Fibroblast of lung (primary cell): ENCODE data around the gene GPR22. TPM values are rescaled to one million over a fixed set of nuclear protein-coding genes. Genes with fewer than 3 reads are reported as not detected.

ENCODE experiments used
- DNase-seq, 2 donors: peaks; one replicate each; pipeline versions ENCODE4 v3.0.0 to v3.0.0-alpha.2; 2010; ENCODE audit warnings: low read depth in 2 of 2
- H2AFZ ChIP-seq: 2 replicates; pipeline ENCODE4 v1.5.1; 2012; ENCODE audit warnings: low read length, control low read depth, inconsistent platforms
- H3K27ac ChIP-seq: 2 replicates; pipeline ENCODE4 v1.5.1; 2011; ENCODE audit warnings: low read length, control low read depth; ENCODE audit not compliant: insufficient read depth
- H3K27me3 ChIP-seq: 2 replicates; pipeline ENCODE4 v1.5.1; 2011; ENCODE audit warnings: mild to moderate bottlenecking, low read length; ENCODE audit not compliant: control insufficient read depth, insufficient read depth
- H3K36me3 ChIP-seq: 2 replicates; pipeline ENCODE4 v1.5.1; 2011; ENCODE audit warnings: low read length; ENCODE audit not compliant: control insufficient read depth, insufficient read depth
- H3K4me1 ChIP-seq: 2 replicates; pipeline ENCODE4 v1.5.1; 2011; ENCODE audit warnings: low read length; ENCODE audit not compliant: control insufficient read depth, insufficient read depth; ENCODE audit errors: extremely low read depth
- H3K4me2 ChIP-seq: 2 replicates; pipeline ENCODE4 v1.5.1; 2011; ENCODE audit warnings: low read length, control low read depth; ENCODE audit not compliant: insufficient read depth; ENCODE audit errors: extremely low read depth
- H3K4me3 ChIP-seq, 4 experiments: fragments of 200-600 bp in 1 of 4; sonication (generic) in 1 of 4; replicated peaks in 1 of 4; 2 replicates each; pipeline ENCODE4 v1.5.1; 2011 to 2016; ENCODE audit warnings: low read length in 4 of 4, low read depth in 3 of 4, mild to moderate bottlenecking in 3 of 4, control low read depth in 2 of 4, inconsistent platforms in 1 of 4, mixed read lengths in 1 of 4; ENCODE audit not compliant: insufficient read depth in 1 of 4; ENCODE audit errors: control extremely low read depth in 1 of 4
- H3K79me2 ChIP-seq: 2 replicates; pipeline ENCODE4 v1.5.1; 2012; ENCODE audit warnings: mild to moderate bottlenecking, low read length, inconsistent platforms; ENCODE audit not compliant: control insufficient read depth, insufficient read depth
- H3K9ac ChIP-seq: 2 replicates; pipeline ENCODE4 v1.5.1; 2011; ENCODE audit warnings: mild to moderate bottlenecking, low read length, control low read depth; ENCODE audit not compliant: insufficient read depth
- H3K9me3 ChIP-seq: 2 replicates; pipeline ENCODE4 v1.5.1; 2012; ENCODE audit warnings: low read depth, low read length; ENCODE audit not compliant: control insufficient read depth, insufficient read depth
- H4K20me1 ChIP-seq: 2 replicates; pipeline ENCODE4 v1.5.1; 2011; ENCODE audit warnings: low read length; ENCODE audit not compliant: control insufficient read depth, insufficient read depth; ENCODE audit errors: extremely low read depth
- CTCF ChIP-seq, 2 donors: IDR thresholded peaks in 1 of 2; conservative IDR thresholded peaks in 1 of 2; 1 replicate in 1 of 2; 2 replicates in 1 of 2; pipeline ENCODE4 v1.5.1; 2011 to 2012; ENCODE audit warnings: low read length in 2 of 2, control low read depth in 1 of 2, inconsistent platforms in 1 of 2, low read depth in 1 of 2, mild to moderate bottlenecking in 1 of 2
- EZH2 ChIP-seq: IDR thresholded peaks from 2 replicates; pipeline ENCODE4 v1.5.1; 2012; ENCODE audit warnings: low read length, control low read depth, mild to moderate bottlenecking; ENCODE audit errors: missing control alignments
- polyA plus RNA-seq, 2 donors: library from polyadenylated mRNA; depleted of rRNA in 1 of 2; stranded (reverse) in 1 of 2; unstranded in 1 of 2; fragments of >200 nt; gene quantifications; 2 replicates each; pipeline ENCODE4 v1.2.1, GENCODE V29; 2011 to 2012; ENCODE audit warnings: missing spikeins in 1 of 2
- total RNA-seq: library from RNA; depleted of rRNA; stranded (reverse); fragments of >200 nt; gene quantifications from 2 replicates; pipeline ENCODE4 v1.2.1, GENCODE V29; 2014

GPR22 gene
- total and polyA plus RNA-seq, 2 donors (not counting 1 experiment from before 2014, with no cell fraction given): not detected

- H3K4me2 ChIP-seq: no peak overlapping the region
- no peaks in the 10 kb centered on the region for H3K36me3 ChIP-seq
- H3K27ac ChIP-seq: no peak overlapping the region
- H3K4me3 ChIP-seq: no peak overlapping the region
- no peaks in the 10 kb centered on the region for H3K79me2 ChIP-seq
- TF ChIP-seq CTCF (conservative IDR thresholded peaks at IDR 0.05 in 1 of 2, IDR thresholded peaks at IDR 0.05 in 1 of 2; ENCODE audit: low read depth in 1 of 2, low read length in 2 of 2): no peak
- TF ChIP-seq EZH2: no peak
- no peaks in the 10 kb centered on the region for H3K9me3 ChIP-seq
- H2AFZ ChIP-seq: no peak overlapping the region
- H3K4me1 ChIP-seq: no peaks in the 10 kb centered on the region
- H4K20me1 ChIP-seq: no peaks in the 10 kb centered on the region
- no peak for DNase-seq
- no peaks in the 10 kb centered on the region for H3K27me3 ChIP-seq
- H3K9ac ChIP-seq: no peak overlapping the region
Observed at GRCh38 chr7:107430057-107430456, 39.8 kb upstream of the GPR22 start.

GRCh38 chr7:107432261-107432660 lies 37.6 kb upstream of the GPR22 start:
- H3K36me3 ChIP-seq: no peaks in the 10 kb centered on the region
- H3K4me3 ChIP-seq: no peak overlapping the region
- no peaks in the 10 kb centered on the region for H3K9me3 ChIP-seq
- no peak overlapping the region for H3K4me2 ChIP-seq
- no peaks in the 10 kb centered on the region for H3K27me3 ChIP-seq
- H3K79me2 ChIP-seq: no peaks in the 10 kb centered on the region
- H3K27ac ChIP-seq: no peak overlapping the region
- no peak for TF ChIP-seq CTCF (conservative IDR thresholded peaks at IDR 0.05 in 1 of 2, IDR thresholded peaks at IDR 0.05 in 1 of 2; ENCODE audit: low read depth in 1 of 2, low read length in 2 of 2)
- no peak for TF ChIP-seq EZH2
- H3K9ac ChIP-seq: no peak overlapping the region
- no peaks in the 10 kb centered on the region for H3K4me1 ChIP-seq
- no peak overlapping the region for H2AFZ ChIP-seq
- DNase-seq: no peak
- H4K20me1 ChIP-seq: no peaks in the 10 kb centered on the region

GRCh38 chr7:107435749-107436148 lies 34.1 kb upstream of the GPR22 start:
- H3K27ac ChIP-seq: no peak overlapping the region
- H3K79me2 ChIP-seq: no peaks in the 10 kb centered on the region
- no peaks in the 10 kb centered on the region for H3K36me3 ChIP-seq
- H3K9ac ChIP-seq: no peak overlapping the region
- H3K4me3 ChIP-seq: no peak overlapping the region
- TF ChIP-seq EZH2: no peak
- no peak for TF ChIP-seq CTCF (conservative IDR thresholded peaks at IDR 0.05 in 1 of 2, IDR thresholded peaks at IDR 0.05 in 1 of 2; ENCODE audit: low read depth in 1 of 2, low read length in 2 of 2)
- no peak overlapping the region for H3K4me2 ChIP-seq
- no peak overlapping the region for H2AFZ ChIP-seq
- no peaks in the 10 kb centered on the region for H3K9me3 ChIP-seq
- no peaks in the 10 kb centered on the region for H3K27me3 ChIP-seq
- no peaks in the 10 kb centered on the region for H3K4me1 ChIP-seq
- H4K20me1 ChIP-seq: no peaks in the 10 kb centered on the region
- no peak for DNase-seq
